Measurements from ENCODE around the gene LFNG.

Gene LFNG

DNA sequence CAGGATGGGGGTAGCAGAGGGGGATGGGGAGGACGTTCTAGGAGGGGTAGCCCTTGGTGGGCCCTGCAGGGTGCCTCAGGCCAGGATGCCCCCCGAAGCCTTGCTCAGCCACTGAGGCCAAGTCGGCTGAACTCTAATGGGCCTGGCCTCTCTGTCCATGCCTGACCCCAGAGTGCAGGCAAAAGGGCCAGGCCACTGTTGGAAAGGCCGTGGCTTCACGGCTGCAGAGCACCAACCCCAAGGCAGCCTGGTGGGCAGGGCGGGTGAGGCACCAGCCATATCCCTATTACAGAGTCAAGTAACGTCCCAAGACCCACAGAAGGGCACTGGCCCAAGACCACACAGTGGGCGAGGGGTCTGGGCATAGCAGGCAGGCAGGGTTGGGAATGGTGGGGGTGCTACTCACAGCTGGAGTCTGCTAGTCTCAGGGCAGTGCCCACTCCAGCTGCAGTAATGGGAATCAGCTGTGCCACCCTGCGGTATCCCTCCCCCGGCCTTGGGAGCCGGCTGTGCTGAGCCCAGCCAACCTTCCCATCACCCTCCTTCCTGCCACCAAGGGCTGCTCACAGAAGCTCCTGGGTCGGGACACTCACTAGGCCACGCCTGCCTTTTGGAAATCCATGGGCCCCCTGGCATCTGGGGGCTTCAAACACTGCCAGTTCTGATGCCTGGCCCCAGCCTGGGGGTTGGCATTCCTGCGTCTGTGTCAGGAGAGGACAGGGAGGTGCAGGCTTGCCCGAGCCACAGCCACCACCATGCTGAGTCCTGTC lies 4.0 kb upstream of the LFNG start:
- in situ Hi-C loops (cut with MboI; ENCODE audit: low sequenced_read_pairs): no loop called here

DNA sequence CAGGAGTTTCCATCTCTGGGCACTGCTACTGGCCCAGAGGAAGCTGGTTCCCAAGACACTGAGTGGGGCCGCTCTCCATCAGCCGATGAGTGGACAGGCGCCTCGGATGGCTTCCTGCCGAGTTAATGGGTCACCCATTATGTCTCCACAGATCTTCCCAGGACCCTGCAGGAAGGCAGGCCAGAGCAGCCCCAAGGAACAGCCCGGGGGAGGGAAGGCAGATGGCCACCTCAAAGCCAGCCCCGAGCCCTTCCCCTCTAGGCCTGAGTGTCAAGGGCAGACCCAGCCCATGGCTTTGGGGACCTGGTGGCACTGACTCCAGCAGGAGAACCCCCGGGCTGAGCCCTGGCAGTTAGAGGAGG lies 3.4 kb upstream of the LFNG start:
- in situ Hi-C loops (cut with MboI; ENCODE audit: low sequenced_read_pairs): no loop called here

DNA sequence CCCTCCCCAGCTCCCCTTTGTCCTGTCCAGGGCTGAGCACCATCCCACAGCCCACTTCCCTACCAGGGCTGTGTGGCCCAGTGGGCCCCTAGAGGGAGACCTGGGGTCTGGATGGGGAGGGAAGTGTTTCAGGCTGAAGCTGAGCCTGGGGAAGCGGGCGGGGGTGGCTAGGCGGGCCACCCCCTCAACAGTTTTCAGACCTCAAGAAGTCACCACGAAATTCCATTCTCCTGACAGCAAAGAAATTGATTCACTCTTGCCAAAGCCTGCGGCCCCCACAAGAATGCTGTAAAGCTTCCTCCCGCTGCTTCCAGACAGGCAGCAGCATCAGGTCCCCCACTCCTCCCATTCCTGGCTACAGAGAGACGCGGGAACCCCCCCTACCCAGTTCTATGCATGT lies 2.5 kb upstream of the LFNG start:
- in situ Hi-C loops (cut with MboI; ENCODE audit: low sequenced_read_pairs): no loop called here

- in situ Hi-C loops (cut with MboI; ENCODE audit: low sequenced_read_pairs): no loop called here
Measured at GRCh38 chr7:2517678-2518507, 1.7 kb upstream of the LFNG start.

DNA sequence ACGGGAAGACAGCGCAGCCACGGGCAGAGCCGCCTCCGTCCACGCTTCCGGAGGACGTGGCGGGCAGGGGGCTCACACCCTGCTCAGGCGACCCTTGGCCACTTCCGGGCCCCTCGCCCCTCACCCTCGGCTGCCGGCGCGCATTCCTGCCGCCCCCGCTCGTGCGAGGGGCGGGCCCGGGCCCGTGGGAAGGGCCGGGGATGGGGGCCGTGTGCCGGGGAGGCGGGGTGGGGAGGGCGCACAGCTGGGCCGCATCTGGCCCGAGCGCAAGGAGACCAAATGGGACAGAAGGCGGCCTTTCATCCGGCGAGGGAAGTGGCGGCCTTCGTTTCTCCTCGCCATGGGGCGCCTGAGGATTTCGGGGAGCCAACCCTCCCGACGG lies 846 bp upstream of the LFNG start:
- in situ Hi-C loops (cut with MboI; ENCODE audit: low sequenced_read_pairs): no loop called here

DNA sequence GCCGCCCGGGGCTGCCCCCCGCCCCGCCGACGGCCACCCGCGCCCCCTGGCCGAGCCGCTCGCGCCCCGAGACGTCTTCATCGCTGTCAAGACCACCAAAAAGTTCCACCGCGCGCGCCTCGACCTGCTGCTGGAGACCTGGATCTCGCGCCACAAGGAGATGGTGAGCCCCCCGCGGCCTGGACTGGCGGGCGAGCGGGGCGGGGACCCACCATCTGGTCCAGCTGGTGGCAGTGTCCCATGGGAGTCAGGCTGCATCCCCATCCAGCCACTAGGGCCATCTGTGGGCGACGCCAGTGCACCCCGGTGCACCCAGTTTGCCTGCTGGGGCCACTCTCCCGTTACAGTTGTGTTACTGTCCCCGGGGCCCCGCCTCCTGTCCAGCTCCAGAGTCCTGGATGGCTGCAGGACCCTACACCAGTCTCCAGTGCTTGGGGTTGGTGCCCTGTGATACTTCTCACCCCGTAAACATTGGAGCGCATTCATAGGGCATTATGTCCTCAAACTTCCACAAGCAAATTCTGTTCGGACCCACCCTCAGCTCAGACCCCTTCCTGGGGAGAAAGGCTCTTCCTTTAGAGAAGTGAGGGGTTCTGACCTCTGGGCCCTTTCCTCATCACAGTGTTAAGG lies 672 bp downstream of the LFNG start:
- in situ Hi-C loops (cut with MboI; ENCODE audit: low sequenced_read_pairs): no loop called here

DNA sequence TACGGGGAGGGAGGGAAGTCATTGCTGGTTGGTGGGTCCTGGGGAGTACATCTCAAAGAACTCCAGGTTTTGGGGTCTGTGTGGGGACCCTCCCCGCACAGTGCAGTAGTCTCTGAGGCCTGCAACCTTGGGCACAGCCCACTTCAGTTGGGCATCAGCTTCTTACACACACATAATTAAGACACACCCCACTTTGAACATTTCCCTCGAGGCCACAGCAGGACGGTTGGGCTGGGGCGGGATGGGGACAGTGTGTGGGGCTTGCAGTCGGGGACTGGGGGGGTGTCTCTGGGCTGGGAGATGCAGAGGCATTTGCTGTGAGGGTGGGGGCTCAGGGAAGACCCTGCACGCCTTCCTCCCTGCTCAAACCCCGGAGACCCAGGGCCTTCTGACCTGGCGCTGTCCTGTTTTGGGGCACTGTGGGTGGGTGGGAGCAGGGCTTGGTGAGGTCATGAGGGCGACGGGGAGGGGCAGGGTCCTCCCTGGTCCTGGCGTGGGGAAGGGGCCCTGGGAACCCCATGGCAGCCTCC lies 1.3 kb downstream of the LFNG start:
- in situ Hi-C loops (cut with MboI; ENCODE audit: low sequenced_read_pairs): no loop called here

DNA sequence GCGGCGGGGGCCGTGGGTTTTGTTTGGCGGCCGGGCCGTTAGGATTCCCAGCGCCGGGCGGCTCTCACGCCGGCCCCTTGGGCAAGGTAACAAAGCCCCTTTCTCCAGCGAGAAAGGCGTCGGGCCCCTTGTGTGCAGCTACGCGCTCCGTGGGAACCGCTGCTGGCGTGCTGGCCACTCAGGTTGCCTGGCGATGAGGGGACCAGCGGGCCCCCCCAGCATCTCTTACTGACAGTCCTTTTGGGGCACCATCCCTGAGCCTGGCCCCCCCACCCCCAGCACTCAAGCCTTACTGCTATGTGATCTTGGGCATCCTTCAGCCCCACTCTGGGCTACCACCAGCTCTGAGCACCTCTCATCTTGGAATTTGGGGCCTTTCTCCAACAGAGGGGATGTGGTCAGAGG lies 1.8 kb downstream of the LFNG start:
- in situ Hi-C loops (cut with MboI; ENCODE audit: low sequenced_read_pairs): no loop called here

DNA sequence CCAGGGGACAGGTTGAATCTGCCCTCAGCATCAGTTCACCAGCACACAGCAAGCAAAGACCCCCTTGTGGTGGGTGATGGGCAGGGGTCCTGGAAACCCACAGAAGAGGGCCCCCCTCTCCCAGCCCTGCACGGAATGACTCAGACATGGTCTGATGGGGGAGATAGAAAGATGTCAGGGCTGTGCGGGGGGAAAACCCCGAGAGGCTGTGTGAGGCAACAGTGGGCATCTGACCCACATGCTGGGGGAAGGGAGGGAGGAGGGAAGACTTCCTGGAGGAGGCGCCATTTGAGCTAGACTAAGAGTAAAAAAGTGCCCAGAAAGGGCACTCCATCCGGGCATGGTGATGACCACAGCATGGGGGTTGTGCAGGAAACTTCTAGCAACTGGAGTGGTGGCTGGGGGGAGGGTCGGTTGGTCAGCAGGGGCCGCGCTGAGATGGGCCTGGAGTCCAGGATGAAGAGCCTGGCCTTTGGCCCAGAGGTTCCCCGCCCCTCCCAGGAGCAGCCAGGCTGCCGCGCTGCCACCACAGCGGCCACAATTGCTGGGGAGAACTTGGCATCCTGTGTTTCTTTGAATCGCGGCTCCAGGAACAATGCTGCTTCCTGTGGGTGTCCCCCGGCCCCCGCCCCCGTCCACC lies 2.5 kb downstream of the LFNG start:
- in situ Hi-C loops (cut with MboI; ENCODE audit: low sequenced_read_pairs): no loop called here

- in situ Hi-C loops (cut with MboI; ENCODE audit: low sequenced_read_pairs): no loop called here
Measured at GRCh38 chr7:2522780-2523433, 3.3 kb downstream of the LFNG start.

DNA sequence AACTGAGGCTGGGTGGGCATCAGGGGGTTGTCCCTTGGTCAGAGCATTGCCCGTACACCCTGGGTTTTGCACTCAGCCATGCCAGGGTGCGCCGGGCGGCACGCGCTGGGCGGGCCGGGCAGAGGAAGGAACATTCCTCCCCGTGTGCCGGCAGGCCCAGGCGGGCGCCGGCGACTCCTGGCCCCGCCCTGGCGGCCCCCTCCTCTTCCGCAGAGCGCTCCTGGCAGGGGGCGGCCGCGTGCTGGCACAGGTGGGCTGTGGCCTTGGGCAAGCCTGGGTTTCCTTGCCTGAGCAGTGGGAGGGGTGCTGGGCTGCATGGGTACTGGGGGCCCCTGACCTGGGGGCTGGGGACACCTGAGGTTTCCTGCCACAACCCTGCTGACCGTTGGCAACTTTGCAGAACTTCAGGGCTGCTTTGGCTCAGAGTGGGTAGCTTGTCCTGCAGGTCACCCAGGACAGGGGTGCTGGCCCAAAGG lies 3.9 kb downstream of the LFNG start:
- in situ Hi-C loops (cut with MboI; ENCODE audit: low sequenced_read_pairs): no loop called here

GRCh38 chr7:2523941-2524807 lies 4.6 kb downstream of the LFNG start:
- in situ Hi-C loops (cut with MboI; ENCODE audit: low sequenced_read_pairs): no loop called here

GRCh38 chr7:2524808-2525657 lies 5.5 kb downstream of the LFNG start:
- in situ Hi-C loops (cut with MboI; ENCODE audit: low sequenced_read_pairs): no loop called here

DNA sequence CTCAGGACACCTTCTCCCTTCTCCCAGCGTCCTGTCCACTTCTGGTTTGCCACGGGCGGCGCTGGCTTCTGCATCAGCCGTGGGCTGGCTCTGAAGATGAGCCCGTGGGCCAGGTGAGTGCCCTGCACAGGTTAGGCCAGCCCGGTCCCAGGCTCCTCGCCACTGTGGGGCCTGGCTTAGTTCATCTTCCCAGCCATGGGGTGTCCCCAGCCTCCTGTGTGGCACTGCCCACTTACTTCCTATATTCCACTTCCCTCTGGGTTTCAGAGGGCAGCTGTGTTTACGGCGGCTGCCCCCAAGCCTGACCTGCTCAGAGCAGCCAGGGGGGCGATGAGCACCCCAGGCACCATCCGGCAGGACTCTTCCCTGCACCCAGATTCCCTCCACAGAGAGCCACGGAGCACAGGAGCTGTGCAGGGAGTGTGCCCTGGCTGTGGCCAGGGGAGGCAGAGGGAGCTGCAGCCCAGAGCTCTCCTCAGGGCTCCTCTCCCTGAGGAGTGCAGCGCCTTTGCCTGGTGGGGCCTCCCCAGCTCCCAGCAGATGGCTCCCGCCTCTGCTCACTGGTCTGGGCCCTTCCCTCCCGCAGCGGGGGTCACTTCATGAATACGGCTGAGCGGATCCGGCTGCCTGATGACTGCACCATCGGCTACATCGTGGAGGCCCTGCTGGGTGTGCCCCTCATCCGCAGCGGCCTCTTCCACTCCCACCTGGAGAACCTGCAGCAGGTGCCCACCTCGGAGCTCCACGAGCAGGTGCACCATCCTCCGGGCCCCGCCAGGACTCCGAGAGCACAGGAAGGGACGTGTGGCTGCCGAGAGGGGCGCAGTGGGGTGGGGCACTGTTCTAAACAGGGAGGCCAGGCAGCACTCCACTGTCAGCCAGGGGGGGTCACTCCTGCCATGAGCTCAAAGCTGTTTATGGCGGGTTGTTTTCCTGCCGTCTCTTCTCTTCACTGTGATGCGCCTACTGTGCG lies 6.4 kb downstream of the LFNG start:
- in situ Hi-C loops (cut with MboI; ENCODE audit: low sequenced_read_pairs): no loop called here

GRCh38 chr7:2526659-2527504 lies 7.3 kb downstream of the LFNG start:
- in situ Hi-C loops (cut with MboI; ENCODE audit: low sequenced_read_pairs): no loop called here
